Endothelial cell of umbilical vein (primary cell): ENCODE measurements around the gene CEP85L. TPM values are rescaled to one million over a fixed set of nuclear protein-coding genes. Genes with fewer than 3 reads are reported as not detected.

Experiments
- BruUV-seq: library from RNA; stranded (reverse); fragments of 400-500 nt; replicated peaks from 2 replicates; lab custom pipeline; 2021; lab: Mats Ljungman, UMichigan
- CTCF ChIA-PET: fragments of 300-600, 350-600 bp; sonication (Branson Sonifier 250); formaldehyde crosslinking; loops from one replicate; lab custom pipeline; 2021; ENCODE audit warnings: antibody characterized with exemption, inconsistent platforms; lab: Charles Lee
- POLR2A ChIA-PET: fragments of 300-600, 350-600 bp; sonication (Branson Sonifier 250); formaldehyde crosslinking; loops from one replicate; lab custom pipeline; 2021; ENCODE audit warnings: antibody characterized with exemption, inconsistent platforms; lab: Charles Lee
- DNase-seq: peaks from one replicate; pipeline ENCODE4 v3.0.0-alpha.2; 2011; ENCODE audit warnings: low read depth, low spot score
- FAIRE-seq: peaks from 2 replicates; lab custom pipeline; 2011; peaks lifted over from hg19 to GRCh38; lab: Jason Lieb, UNC
- H2AFZ ChIP-seq: 2 replicates; pipeline ENCODE4 v1.6.0; 2012; ENCODE audit warnings: low read depth, low read length, control low read depth, inconsistent platforms
- H3K27ac ChIP-seq: 2 replicates; pipeline ENCODE4 v1.5.1; 2011; ENCODE audit warnings: low read depth, mild to moderate bottlenecking, control low read depth, low read length, moderate library complexity; ENCODE audit not compliant: insufficient read depth
- H3K27me3 ChIP-seq, 2 experiments: 2 replicates each; pipeline versions ENCODE4 v1.6.0 to v1.6.1; 2011; ENCODE audit warnings: low read length in 2 of 2, mixed read lengths in 1 of 2; ENCODE audit not compliant: control insufficient read depth in 2 of 2, insufficient read depth in 2 of 2
- H3K36me3 ChIP-seq, 2 experiments: 2 replicates in 1 of 2; 3 replicates in 1 of 2; pipeline ENCODE4 v1.5.1; 2011; ENCODE audit warnings: low read length in 2 of 2, mild to moderate bottlenecking in 1 of 2, moderate library complexity in 1 of 2; ENCODE audit not compliant: control insufficient read depth in 2 of 2, insufficient read depth in 2 of 2; ENCODE audit errors: extremely low read depth in 1 of 2
- H3K4me1 ChIP-seq: 3 replicates; pipeline ENCODE4 v1.5.1; 2011; ENCODE audit warnings: mild to moderate bottlenecking, low read length; ENCODE audit not compliant: control insufficient read depth, insufficient read depth; ENCODE audit errors: extremely low read depth
- H3K4me2 ChIP-seq: 2 replicates; pipeline ENCODE4 v1.6.1; 2011; ENCODE audit warnings: low read length, control low read depth, mixed read lengths; ENCODE audit not compliant: insufficient read depth
- H3K4me3 ChIP-seq, 3 experiments: fragments of 200-600 bp in 1 of 3; sonication (generic), shearing (Covaris generic) in 1 of 3; replicated peaks in 1 of 3; 2 replicates each; pipeline ENCODE4 v1.5.1; 2011 to 2016; ENCODE audit warnings: control low read depth in 3 of 3, low read length in 3 of 3, mild to moderate bottlenecking in 2 of 3, inconsistent platforms in 1 of 3, low read depth in 1 of 3, moderate library complexity in 1 of 3; ENCODE audit not compliant: insufficient read depth in 1 of 3
- H3K79me2 ChIP-seq: 2 replicates; pipeline ENCODE4 v1.6.0; 2012; ENCODE audit warnings: low read length, inconsistent platforms; ENCODE audit not compliant: control insufficient read depth, insufficient read depth
- H3K9ac ChIP-seq: replicated peaks from 2 replicates; pipeline ENCODE3; 2011; ENCODE audit warnings: low read length, control low read depth; ENCODE audit not compliant: insufficient read depth; ENCODE audit errors: extremely low read depth
- H3K9me1 ChIP-seq: replicated peaks from 3 replicates; pipeline ENCODE4 v1.6.0; 2011; ENCODE audit warnings: mild to moderate bottlenecking, low read length; ENCODE audit not compliant: control insufficient read depth, insufficient read depth; ENCODE audit errors: extremely low read depth
- H3K9me3 ChIP-seq: replicated peaks from 2 replicates; pipeline ENCODE4 v1.5.1; 2012; ENCODE audit warnings: low read length, inconsistent platforms; ENCODE audit not compliant: control insufficient read depth, insufficient read depth
- H4K20me1 ChIP-seq: replicated peaks from 2 replicates; pipeline ENCODE3; 2011; ENCODE audit warnings: mild to moderate bottlenecking, low read length; ENCODE audit not compliant: control insufficient read depth, insufficient read depth; ENCODE audit errors: extremely low read depth
- CTCF ChIP-seq, 2 donors: IDR thresholded peaks; 1 replicate in 1 of 2; 2 replicates in 1 of 2; pipeline ENCODE4 v1.5.1; 2011; ENCODE audit warnings: low read length in 2 of 2, mild to moderate bottlenecking in 2 of 2, moderate library complexity in 2 of 2, control low read depth in 1 of 2, inconsistent platforms in 1 of 2, low read depth in 1 of 2; ENCODE audit not compliant: insufficient read depth in 1 of 2; ENCODE audit errors: extremely low read depth in 1 of 2
- EZH2 ChIP-seq: IDR thresholded peaks from 2 replicates; pipeline ENCODE4 v1.6.1; 2012; ENCODE audit warnings: borderline replicate concordance, low read depth, mild to moderate bottlenecking, moderate library complexity, low read length, inconsistent platforms; ENCODE audit not compliant: severe bottlenecking
- FOS ChIP-seq: IDR thresholded peaks from 2 replicates; pipeline ENCODE4 v1.6.1; 2011; ENCODE audit warnings: mild to moderate bottlenecking, low read length, moderate library complexity, borderline replicate concordance; ENCODE audit not compliant: insufficient read depth
- GATA2 ChIP-seq: IDR thresholded peaks from 2 replicates; pipeline ENCODE4 v1.7.0; 2011; ENCODE audit warnings: low read depth, mild to moderate bottlenecking, moderate library complexity, mixed read lengths, low read length; ENCODE audit not compliant: insufficient read length, insufficient read depth
- JUN ChIP-seq: IDR thresholded peaks from 2 replicates; pipeline ENCODE4 v1.6.1; 2011; ENCODE audit warnings: borderline replicate concordance, low read depth; ENCODE audit not compliant: insufficient read length, insufficient read depth
- MAX ChIP-seq: IDR thresholded peaks from 2 replicates; pipeline ENCODE4 v1.6.1; 2011; ENCODE audit not compliant: insufficient read depth, insufficient read length
- MYC ChIP-seq: IDR thresholded peaks from one replicate; pipeline ENCODE4 v1.6.1; 2011; ENCODE audit warnings: mild to moderate bottlenecking, low read depth, low read length
- POLR2A ChIP-seq: IDR thresholded peaks from 2 replicates; pipeline ENCODE4 v1.6.1; 2012; ENCODE audit warnings: low read depth, mild to moderate bottlenecking, control low read depth, low read length
- POLR2AphosphoS5 ChIP-seq: IDR thresholded peaks from 2 replicates; pipeline ENCODE4 v1.6.1; 2012; ENCODE audit warnings: low read depth, mild to moderate bottlenecking, control low read depth, low read length, moderate library complexity; ENCODE audit not compliant: insufficient read depth
- dilution Hi-C: fragments of 300-500 bp; cut with MboI; formaldehyde crosslinking; loops from one replicate; pipeline ENCODE4 v1.15.0; 2019; ENCODE audit warnings: low sequenced_read_pairs; ENCODE audit not compliant: extremely low pct_ligation_motif_present
- intact Hi-C: fragments of 100-400 bp; cut with micrococcal nuclease; formaldehyde crosslinking; loops from one replicate; pipeline ENCODE4 v1.10.0; 2022
- polyA plus RNA-seq, 4 experiments: library from polyadenylated mRNA; depleted of rRNA in 3 of 4; stranded (reverse) in 3 of 4; unstranded in 1 of 4; fragments of >200 nt; gene quantifications; 2 replicates each; pipeline versions ENCODE4 v1.2.1 to v1.2.3, GENCODE V29; 2011 to 2012; ENCODE audit warnings: missing spikeins in 1 of 4
- total RNA-seq: library from RNA; stranded (reverse); gene quantifications from 2 replicates; pipeline ENCODE4 v1.2.3, GENCODE V29; 2021

Gene CEP85L
- total and polyA plus RNA-seq, 2 donors (not counting 3 experiments of a cell fraction or from before 2014, with no cell fraction given): 1.8 to 9.2 TPM

DNA sequence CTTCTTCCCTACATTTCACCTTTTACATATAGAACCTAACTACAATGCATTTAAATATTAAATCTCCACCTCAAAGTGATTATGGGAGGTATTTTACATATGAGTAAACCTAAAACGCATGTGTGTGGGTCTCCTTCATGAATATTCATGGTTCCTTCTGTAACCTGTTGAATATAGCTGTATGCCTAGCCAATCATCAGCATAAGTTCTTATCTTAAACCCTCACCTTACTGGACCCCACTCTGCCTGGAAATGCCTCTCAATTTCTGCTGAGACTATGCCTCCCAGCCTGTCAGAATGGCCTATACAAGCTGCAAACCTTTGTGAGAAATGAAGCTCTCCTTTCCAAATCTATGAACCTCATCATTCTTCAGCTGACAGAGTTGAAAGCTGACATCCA, 21.3 kb downstream of the CEP85L start:
- Histone ChIP-seq H3K4me2 (no peak overlapping the region), H3K9me1 (no peaks in the 10 kb centered on the region), H3K79me2 (peaks cover 72% of the 10 kb centered on the region), H3K27ac (no peak overlapping the region), H4K20me1 (no peaks in the 10 kb centered on the region), H3K27me3 (no peaks in the 10 kb centered on the region), H3K36me3 (no peaks in the 10 kb centered on the region), H3K9me3 (no peaks in the 10 kb centered on the region), H2AFZ (no peak overlapping the region), H3K9ac (no peak overlapping the region), H3K4me1 (no peaks in the 10 kb centered on the region), H3K4me3 (no peak overlapping the region)
- no peak for DNase-seq
- CTCF ChIA-PET: interaction anchor here (1.7 kb wide), 1 partner anchor 9 kb away, joined by 5 read pairs; no protein-coding TSS in a partner anchor
- no TSS peak for BruUV-seq
- FAIRE-seq: no peak
- intact Hi-C loops (no loop called here), dilution Hi-C loops (no loop called here)
- POLR2A ChIA-PET: no interaction called here
- no peak for TF ChIP-seq JUN
- no peak for TF ChIP-seq FOS

- TF ChIP-seq POLR2AphosphoS5: no peak
- TF ChIP-seq EZH2: no peak
- TF ChIP-seq MAX: no peak
- TF ChIP-seq MYC: no peak
- TF ChIP-seq FOS: no peak
- TF ChIP-seq JUN: no peak
- TF ChIP-seq CTCF (IDR thresholded peaks at IDR 0.05; ENCODE audit: extremely low read depth in 1 of 2, insufficient read depth in 1 of 2, low read depth in 1 of 2, low read length in 2 of 2): no peak
- no peak for TF ChIP-seq GATA2
- TF ChIP-seq POLR2A: no peak
- Histone ChIP-seq H3K4me3 (no peak overlapping the region), H4K20me1 (peaks cover 2% of the 10 kb centered on the region), H3K27me3 (no peaks in the 10 kb centered on the region), H3K36me3 (no peaks in the 10 kb centered on the region), H3K79me2 (peaks cover 73% of the 10 kb centered on the region), H2AFZ (no peak overlapping the region), H3K9me3 (no peaks in the 10 kb centered on the region), H3K9ac (no peak overlapping the region), H3K4me2 (no peak overlapping the region), H3K4me1 (no peaks in the 10 kb centered on the region), H3K9me1 (no peaks in the 10 kb centered on the region), H3K27ac (no peak overlapping the region)
- intact Hi-C loops (no loop called here), dilution Hi-C loops (no loop called here)
- no TSS peak for BruUV-seq
- DNase-seq (no peak), FAIRE-seq (no peak)
- ChIA-PET POLR2A (no interaction called here), CTCF (interaction anchor here (0.7 to 1.1 kb wide), 2 partner anchors 9 to 19 kb away, joined by 3 read pairs; no protein-coding TSS in a partner anchor)
These were observed 23.7 kb downstream of the CEP85L start for GRCh38 chr6:118627724-118628123.
